GM19467 (cell line): ENCODE data around the gene HS6ST1.

Source experiments
- ATAC-seq: cut with Tn5 transposase; IDR thresholded peaks from one replicate; pipeline ENCODE4 v1.9.1; 2021; ENCODE audit warnings: mild to moderate bottlenecking, moderate library complexity; ENCODE audit not compliant: unreplicated experiment

HS6ST1 gene

DNA sequence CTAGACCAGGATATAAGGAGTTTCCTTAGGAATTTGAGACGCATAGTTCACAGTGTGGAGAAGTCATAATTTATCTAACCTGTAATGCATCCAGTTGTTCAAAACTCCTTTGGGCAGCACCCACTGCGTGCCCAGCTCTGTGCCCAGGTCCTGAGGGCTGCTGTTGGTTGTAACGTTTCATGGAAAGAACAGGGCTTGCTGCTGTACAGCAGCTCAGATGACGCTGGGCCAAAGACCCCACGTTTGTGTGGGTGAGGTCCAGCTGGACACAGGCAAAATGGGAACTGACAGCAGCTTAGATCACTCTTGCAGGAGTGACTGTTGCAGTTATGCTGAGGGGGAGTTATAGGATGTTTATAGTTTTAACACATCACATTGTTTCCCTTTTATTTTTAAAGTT lies 30.0 kb upstream of the HS6ST1 start:
- ATAC-seq: no peak

GRCh38 chr2:128347701-128348539 lies 29.3 kb upstream of the HS6ST1 start:
- no peak for ATAC-seq

GRCh38 chr2:128347171-128347558 lies 28.5 kb upstream of the HS6ST1 start:
- no peak for ATAC-seq

- ATAC-seq: no peak
Measured at GRCh38 chr2:128346291-128347170, 27.9 kb upstream of the HS6ST1 start.

- ATAC-seq: no peak
Measured at GRCh38 chr2:128345436-128346165, 26.9 kb upstream of the HS6ST1 start.

DNA sequence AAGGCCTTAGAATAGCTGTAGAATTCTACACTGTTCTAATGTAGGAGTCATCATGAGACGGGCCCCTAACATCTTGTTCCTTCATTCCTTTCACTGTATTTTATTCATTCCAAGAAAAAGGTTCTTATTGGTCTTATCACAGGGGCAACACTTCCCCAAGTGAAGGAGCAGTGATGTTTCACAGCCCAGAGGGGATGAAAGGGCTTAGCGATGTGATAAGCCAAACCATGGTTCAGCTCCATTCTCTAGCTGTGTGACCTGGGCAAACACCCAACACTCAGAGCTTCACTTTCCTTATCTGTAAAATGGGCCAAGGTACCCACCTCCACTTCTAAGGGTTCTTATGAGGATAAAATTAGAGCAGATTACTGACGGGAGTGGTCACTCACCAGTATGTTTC lies 25.4 kb upstream of the HS6ST1 start:
- no peak for ATAC-seq

DNA sequence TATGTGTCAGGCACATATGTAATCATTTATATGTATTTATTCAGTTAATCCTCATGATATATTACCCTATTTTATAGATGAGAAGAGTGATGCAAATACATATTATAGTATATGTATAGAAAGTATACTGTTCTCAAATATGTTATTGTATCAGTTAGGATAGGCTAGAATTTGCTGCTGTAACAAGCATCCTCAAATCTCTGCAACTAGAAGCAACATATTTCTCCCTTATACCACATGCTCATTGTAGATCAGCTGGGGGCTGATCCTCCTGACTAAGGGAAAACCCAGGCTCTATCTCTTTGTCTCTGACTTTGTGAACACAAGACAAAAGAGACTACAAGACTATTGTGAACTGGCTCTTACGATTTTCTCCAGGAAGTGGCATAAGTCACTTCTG lies 24.8 kb upstream of the HS6ST1 start:
- no peak for ATAC-seq

GRCh38 chr2:128342550-128342949 lies 23.9 kb upstream of the HS6ST1 start:
- ATAC-seq: no peak

DNA sequence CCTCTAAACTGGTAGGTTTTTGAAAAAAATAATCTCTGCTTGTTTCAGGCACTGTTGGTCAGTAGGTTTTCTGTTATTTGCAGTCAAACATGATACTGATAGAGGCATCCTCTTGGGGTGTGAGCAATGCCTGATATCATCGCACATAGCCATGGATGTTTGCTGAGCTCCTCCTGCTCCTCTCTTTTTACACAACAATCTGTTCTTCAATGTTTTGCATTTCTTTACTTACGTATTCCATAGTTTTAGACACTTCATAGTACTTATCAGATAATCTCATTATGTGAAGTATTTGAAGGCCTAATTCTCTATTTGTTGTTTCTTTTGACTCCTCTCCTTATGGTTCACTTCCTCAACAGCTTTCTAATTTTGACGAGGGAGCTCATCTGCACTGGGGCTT lies 23.0 kb upstream of the HS6ST1 start:
- ATAC-seq: no peak

DNA sequence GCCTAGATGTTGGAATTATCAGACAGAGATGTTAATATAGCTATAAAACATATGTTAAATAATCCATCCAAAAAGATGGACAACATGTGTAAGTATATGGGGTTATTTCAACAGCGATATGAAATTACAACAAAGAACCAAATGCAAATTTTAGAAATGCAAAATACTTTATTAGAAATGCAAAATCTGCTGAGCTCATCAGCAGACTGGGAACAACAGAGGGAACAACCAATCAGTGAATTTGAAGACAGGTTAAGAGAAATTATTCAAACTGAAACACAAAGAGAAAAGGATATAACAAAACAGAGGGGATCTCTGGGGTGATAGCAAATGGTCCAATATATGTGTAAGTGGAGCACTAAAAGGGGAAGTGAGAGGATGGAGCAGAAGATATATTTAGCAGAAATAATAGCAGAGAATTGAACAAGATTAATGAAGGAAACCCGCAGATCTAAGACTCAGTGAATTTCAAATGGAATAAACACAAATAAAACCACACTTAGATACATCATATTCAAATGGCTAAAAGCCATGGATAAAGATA lies 13.5 kb upstream of the HS6ST1 start:
- ATAC-seq: no peak

- no peak for ATAC-seq
Measured at GRCh38 chr2:128330583-128330982, 11.9 kb upstream of the HS6ST1 start.

- no peak for ATAC-seq
Measured at GRCh38 chr2:128329607-128330006, 10.9 kb upstream of the HS6ST1 start.

- no peak for ATAC-seq
Measured at GRCh38 chr2:128327180-128327964, 8.7 kb upstream of the HS6ST1 start.

DNA sequence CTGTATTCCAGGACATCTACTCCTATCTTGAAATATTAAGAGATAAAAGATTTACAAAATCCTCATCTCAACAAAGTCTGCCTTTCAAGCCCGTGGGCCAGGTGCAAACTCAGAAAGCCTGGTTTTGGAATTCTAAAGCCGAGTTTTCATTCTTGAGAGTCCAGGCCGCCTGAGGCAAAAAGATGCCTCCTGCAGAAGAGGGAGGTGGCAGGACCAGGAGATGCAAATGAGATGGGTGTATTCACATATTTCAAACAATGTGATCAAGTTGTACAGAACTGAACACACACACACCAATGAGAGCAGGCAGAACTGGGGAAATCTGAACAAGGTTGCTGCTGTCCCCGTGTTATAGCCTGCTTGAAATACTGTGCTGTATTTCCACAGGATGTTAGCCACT lies 7.7 kb upstream of the HS6ST1 start:
- no peak for ATAC-seq

GRCh38 chr2:128325611-128326181 lies 7.0 kb upstream of the HS6ST1 start:
- no peak for ATAC-seq

DNA sequence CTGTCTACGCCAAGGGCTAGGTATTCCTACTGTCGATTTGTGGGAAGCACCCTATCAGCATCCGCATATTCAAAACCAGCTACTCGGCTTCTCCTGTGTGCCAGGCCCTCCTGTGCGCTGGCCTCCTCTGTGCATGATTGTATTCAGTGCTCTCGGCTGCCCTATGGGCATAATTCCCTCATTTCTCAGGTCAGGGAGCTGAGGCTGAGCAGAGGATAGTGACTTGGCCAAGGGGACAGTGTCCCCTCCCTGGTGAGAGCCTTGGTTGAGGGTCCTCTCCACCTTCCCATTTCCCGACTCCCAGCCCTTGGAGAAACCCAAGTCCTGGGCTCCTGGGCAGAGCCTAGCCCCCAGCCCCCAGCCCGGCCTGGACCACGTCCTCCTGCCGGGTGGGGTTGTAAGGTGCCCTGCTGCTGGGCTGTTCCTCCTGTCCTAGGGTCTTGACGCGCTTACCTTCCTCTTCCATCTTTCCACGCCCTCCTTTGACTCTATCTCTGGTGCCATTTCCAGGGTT lies 6.3 kb upstream of the HS6ST1 start:
- ATAC-seq: no peak

- ATAC-seq: no peak
Measured at GRCh38 chr2:128324008-128324896, 5.6 kb upstream of the HS6ST1 start.

- ATAC-seq: no peak
Measured at GRCh38 chr2:128323555-128323931, 4.9 kb upstream of the HS6ST1 start.
